Transverse colon (tissue), 4 donors: ENCODE data around the gene CCN2.

ENCODE experiments used
- CTCF ChIP-seq, 5 experiments: fragments of 200-600 bp in 3 of 5; fragments of 450-650 bp in 2 of 5; sonication (generic) in 3 of 5; IDR thresholded peaks; 1 replicate in 2 of 5; 2 replicates in 3 of 5; pipeline ENCODE4 v1.5.1; 2016 to 2017; ENCODE audit warnings: antibody characterized with exemption in 5 of 5, inconsistent platforms in 3 of 5, mild to moderate bottlenecking in 2 of 5, moderate library complexity in 1 of 5
- EP300 ChIP-seq: sonication (generic); formaldehyde crosslinking; IDR thresholded peaks from one replicate; pipeline ENCODE4 v1.6.1; 2017; ENCODE audit warnings: antibody characterized with exemption, low read depth
- POLR2AphosphoS5 ChIP-seq, 3 donors: sonication (generic); formaldehyde crosslinking; IDR thresholded peaks; one replicate each; pipeline ENCODE4 v1.6.1; 2016; ENCODE audit warnings: antibody characterized with exemption in 3 of 3

- TF ChIP-seq CTCF (IDR thresholded peaks at IDR 0.05) (no peak), EP300 (no peak), POLR2AphosphoS5 (IDR thresholded peaks at IDR 0.05) (no peak)
These were observed 531 bp upstream of the CCN2 start for GRCh38 chr6:131951576-131952230.
